Activated T-helper 2 cell treated with anti-CD3 and anti-CD28 coated beads, Interferon-gamma antibody, Interleukin-2, Interleukin-4, amounts not matched to agents 10 μg/mL and 5 μg/mL and 100 μg/mL, durations not matched to agents 14 hours and 24 hours and 36 hours (primary cell): Measurements from ENCODE around the gene MFAP4. TPM values are rescaled to one million over a fixed set of nuclear protein-coding genes. Genes with fewer than 3 reads are reported as not detected.

ENCODE experiments used
- DNase-seq: peaks from one replicate; pipeline ENCODE4 v3.0.0; 2021; ENCODE audit warnings: low spot score
- H3K27ac Mint-ChIP-seq: one replicate; pipeline ENCODE4 v1.8.0; 2021; ENCODE audit warnings: mixed read lengths
- H3K27me3 Mint-ChIP-seq: one replicate; pipeline ENCODE4 v1.8.0; 2021; ENCODE audit warnings: low read depth, mixed read lengths
- H3K36me3 Mint-ChIP-seq: one replicate; pipeline ENCODE4 v1.8.0; 2021; ENCODE audit warnings: low read depth, mixed read lengths
- H3K4me1 Mint-ChIP-seq: one replicate; pipeline ENCODE4 v1.8.0; 2021; ENCODE audit warnings: low read depth, mixed read lengths
- H3K4me3 Mint-ChIP-seq: one replicate; pipeline ENCODE4 v1.8.0; 2021; ENCODE audit warnings: low read depth, mild to moderate bottlenecking, moderate library complexity, mixed read lengths
- H3K9me3 Mint-ChIP-seq: one replicate; pipeline ENCODE4 v1.8.0; 2021; ENCODE audit warnings: mixed read lengths
- intact Hi-C: fragments of 100-400 bp; cut with micrococcal nuclease; formaldehyde crosslinking; loops from one replicate; pipeline ENCODE4 v1.15.1; 2023
- total RNA-seq: library from RNA; stranded (reverse); gene quantifications from 2 replicates; pipeline ENCODE4 v1.2.3, GENCODE V29; 2022

MFAP4 gene
- total RNA-seq, 1 donor from 2014 or later, result not detected

- no peak for DNase-seq
- Mint-ChIP-seq H3K4me3 (no peak overlapping the region), H3K27ac (no peak overlapping the region), H3K27me3 (no peaks in the 10 kb centered on the region), H3K4me1 (peaks cover 3% of the 10 kb centered on the region), H3K36me3 (no peaks in the 10 kb centered on the region), H3K9me3 (no peaks in the 10 kb centered on the region)
- intact Hi-C loops, result no loop called here
Observed at GRCh38 chr17:19343671-19344151, 43.3 kb downstream of the MFAP4 start.

- intact Hi-C loops, result no loop called here
- H3K4me3 Mint-ChIP-seq, result no peak overlapping the region
- H3K27me3 Mint-ChIP-seq, result no peaks in the 10 kb centered on the region
- H3K9me3 Mint-ChIP-seq, result no peaks in the 10 kb centered on the region
- H3K36me3 Mint-ChIP-seq, result no peaks in the 10 kb centered on the region
- no peak overlapping the region for H3K27ac Mint-ChIP-seq
- DNase-seq, result no peak
- H3K4me1 Mint-ChIP-seq, result peaks cover 3% of the 10 kb centered on the region
Observed at GRCh38 chr17:19343256-19343630, 43.7 kb downstream of the MFAP4 start.

- DNase-seq, result no peak
- Mint-ChIP-seq H3K9me3 (no peaks in the 10 kb centered on the region), H3K27me3 (no peaks in the 10 kb centered on the region), H3K4me1 (peaks cover 3% of the 10 kb centered on the region), H3K27ac (no peak overlapping the region), H3K36me3 (no peaks in the 10 kb centered on the region), H3K4me3 (no peak overlapping the region)
- intact Hi-C loops, result no loop called here
Observed at GRCh38 chr17:19342611-19343255, 44.3 kb downstream of the MFAP4 start.

- intact Hi-C loops, result no loop called here
- DNase-seq, result no peak
- Mint-ChIP-seq H3K4me3 (no peak overlapping the region), H3K27ac (no peak overlapping the region), H3K27me3 (no peaks in the 10 kb centered on the region), H3K9me3 (no peaks in the 10 kb centered on the region), H3K36me3 (no peaks in the 10 kb centered on the region), H3K4me1 (peaks cover 3% of the 10 kb centered on the region)
Observed at GRCh38 chr17:19341641-19342610, 45.1 kb downstream of the MFAP4 start.

- no peak for DNase-seq
- intact Hi-C loops, result no loop called here
- no peaks in the 10 kb centered on the region for H3K4me1 Mint-ChIP-seq
Observed at GRCh38 chr17:19341211-19341631, 45.8 kb downstream of the MFAP4 start.

DNA sequence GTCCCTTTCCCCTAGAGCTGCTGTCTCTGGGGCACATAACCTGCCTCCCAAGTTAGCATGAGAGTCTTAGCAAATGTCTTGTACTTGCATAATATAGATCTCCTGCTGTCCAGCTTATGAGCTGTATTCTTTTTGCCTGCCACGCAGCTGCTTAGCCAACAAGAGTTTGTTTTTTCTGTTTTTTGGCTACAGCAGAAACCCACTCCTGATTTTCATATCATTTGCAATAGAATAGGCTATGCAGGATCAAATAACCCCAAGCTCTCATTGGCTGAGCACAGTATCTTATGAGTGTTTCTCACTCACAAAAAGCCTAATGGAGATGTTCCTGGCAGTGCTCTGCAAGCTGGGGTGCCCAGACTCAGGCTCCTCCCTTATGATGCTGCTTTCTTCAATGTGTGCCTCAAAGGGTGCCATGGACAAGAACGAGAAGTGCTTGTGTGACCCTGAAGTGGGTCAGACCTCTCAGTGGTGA is 47.6 kb downstream of the MFAP4 start:
- H3K4me3 Mint-ChIP-seq, result no peak overlapping the region
- H3K9me3 Mint-ChIP-seq, result no peaks in the 10 kb centered on the region
- H3K27ac Mint-ChIP-seq, result no peak overlapping the region
- no peaks in the 10 kb centered on the region for H3K27me3 Mint-ChIP-seq
- H3K4me1 Mint-ChIP-seq, result no peaks in the 10 kb centered on the region
- DNase-seq, result no peak
- intact Hi-C loops, result loop anchor here (5.0 kb wide), 1 partner anchor 57 kb away; no protein-coding TSS in a partner anchor
- H3K36me3 Mint-ChIP-seq, result no peaks in the 10 kb centered on the region

More at GRCh38 chr17:19341211-19341631, 45.8 kb downstream of the MFAP4 start:
- H3K36me3 Mint-ChIP-seq, result no peaks in the 10 kb centered on the region
- H3K27me3 Mint-ChIP-seq, result no peaks in the 10 kb centered on the region
- no peaks in the 10 kb centered on the region for H3K9me3 Mint-ChIP-seq
- no peak overlapping the region for H3K4me3 Mint-ChIP-seq
- H3K27ac Mint-ChIP-seq, result no peak overlapping the region

- intact Hi-C loops, result loop anchor here (5.0 kb wide), 1 partner anchor 56 kb away; no protein-coding TSS in a partner anchor
- DNase-seq, result peak; percentile 53
- Mint-ChIP-seq H3K27ac (no peak overlapping the region), H3K36me3 (no peaks in the 10 kb centered on the region), H3K9me3 (no peaks in the 10 kb centered on the region), H3K4me1 (no peaks in the 10 kb centered on the region), H3K27me3 (no peaks in the 10 kb centered on the region), H3K4me3 (no peak overlapping the region)
Observed at GRCh38 chr17:19338031-19338990, 48.7 kb downstream of the MFAP4 start.

GRCh38 chr17:19337712-19338023 is 49.3 kb downstream of the MFAP4 start:
- no peak overlapping the region for H3K4me3 Mint-ChIP-seq
- no peaks in the 10 kb centered on the region for H3K36me3 Mint-ChIP-seq
- no peak overlapping the region for H3K27ac Mint-ChIP-seq
- H3K4me1 Mint-ChIP-seq, result peaks cover 1% of the 10 kb centered on the region
- intact Hi-C loops, result loop anchor here (5.0 kb wide), 1 partner anchor 55 kb away; no protein-coding TSS in a partner anchor
- no peaks in the 10 kb centered on the region for H3K9me3 Mint-ChIP-seq
- DNase-seq, result no peak
- H3K27me3 Mint-ChIP-seq, result no peaks in the 10 kb centered on the region

- Mint-ChIP-seq H3K4me1 (peaks cover 3% of the 10 kb centered on the region), H3K4me3 (no peak overlapping the region), H3K36me3 (no peaks in the 10 kb centered on the region), H3K27me3 (no peaks in the 10 kb centered on the region), H3K27ac (no peak overlapping the region), H3K9me3 (no peaks in the 10 kb centered on the region)
- intact Hi-C loops, result loop anchor here (5.0 kb wide), 1 partner anchor 55 kb away; no protein-coding TSS in a partner anchor
- no peak for DNase-seq
Observed at GRCh38 chr17:19336938-19337711, 49.9 kb downstream of the MFAP4 start.

- no peaks in the 10 kb centered on the region for H3K27me3 Mint-ChIP-seq
- no peak overlapping the region for H3K27ac Mint-ChIP-seq
- intact Hi-C loops, result loop anchor here (5.0 kb wide), 1 partner anchor 54 kb away; no protein-coding TSS in a partner anchor
- H3K36me3 Mint-ChIP-seq, result no peaks in the 10 kb centered on the region
- no peaks in the 10 kb centered on the region for H3K9me3 Mint-ChIP-seq
- DNase-seq, result no peak
- H3K4me1 Mint-ChIP-seq, result peaks cover 3% of the 10 kb centered on the region
- no peak overlapping the region for H3K4me3 Mint-ChIP-seq
Observed at GRCh38 chr17:19335951-19336631, 50.9 kb downstream of the MFAP4 start.

- no peak overlapping the region for H3K4me3 Mint-ChIP-seq
- H3K27ac Mint-ChIP-seq, result no peak overlapping the region
- peaks cover 2% of the 10 kb centered on the region for H3K27me3 Mint-ChIP-seq
- no peaks in the 10 kb centered on the region for H3K9me3 Mint-ChIP-seq
- DNase-seq, result no peak
- no peaks in the 10 kb centered on the region for H3K36me3 Mint-ChIP-seq
- peaks cover 3% of the 10 kb centered on the region for H3K4me1 Mint-ChIP-seq
- intact Hi-C loops, result no loop called here
Observed at GRCh38 chr17:19334331-19334730, 52.7 kb downstream of the MFAP4 start.
